HG03060 (cell line): ENCODE results near the gene HOXD9.

ENCODE experiments used
- ATAC-seq: cut with Tn5 transposase; IDR thresholded peaks from one replicate; pipeline ENCODE4 v1.9.1; 2021; ENCODE audit warnings: low read depth, moderate number of reproducible peaks; ENCODE audit not compliant: unreplicated experiment

Gene HOXD9

DNA sequence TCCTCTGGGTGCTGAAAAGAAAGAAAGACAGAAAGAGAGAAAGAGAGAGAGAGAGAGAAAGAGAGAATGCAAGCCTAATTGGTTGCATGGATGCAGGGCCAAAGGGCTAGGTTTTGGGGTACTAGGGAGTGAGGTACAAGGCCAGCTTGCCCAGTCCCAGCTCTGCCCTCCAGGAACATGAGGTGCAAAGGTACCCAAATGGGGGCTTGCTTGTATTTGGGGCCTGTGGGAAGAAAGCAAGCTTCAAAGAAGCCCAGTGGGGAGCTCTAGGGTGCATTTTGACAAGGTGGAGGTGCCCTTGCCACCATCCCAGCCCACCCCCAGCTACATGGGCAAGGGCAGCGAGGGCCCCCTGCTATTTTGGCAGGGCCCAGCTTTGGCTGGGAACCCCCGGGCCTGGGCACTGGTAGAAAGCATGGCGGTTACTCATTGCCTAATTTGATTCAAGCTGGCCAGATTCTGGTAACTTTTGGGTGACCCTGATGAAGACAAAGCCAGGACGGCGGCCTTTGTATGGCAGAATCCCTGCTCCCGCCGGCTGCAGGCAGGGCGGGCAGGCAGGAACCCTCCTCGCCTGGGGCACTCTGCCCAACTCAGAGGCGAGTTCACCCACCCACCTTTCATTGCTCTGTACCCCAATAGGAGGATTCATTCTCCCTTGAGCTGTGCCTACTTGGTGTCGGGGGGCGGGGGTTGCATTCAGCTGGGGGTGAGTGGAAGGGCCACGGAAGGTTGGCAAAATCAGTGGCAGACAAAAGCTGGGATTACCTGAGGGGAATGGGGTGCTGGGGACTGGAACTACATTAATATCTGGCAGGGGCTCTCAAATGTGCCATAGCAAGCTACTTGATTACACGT lies 28.3 kb downstream of the HOXD9 start:
- no peak for ATAC-seq

DNA sequence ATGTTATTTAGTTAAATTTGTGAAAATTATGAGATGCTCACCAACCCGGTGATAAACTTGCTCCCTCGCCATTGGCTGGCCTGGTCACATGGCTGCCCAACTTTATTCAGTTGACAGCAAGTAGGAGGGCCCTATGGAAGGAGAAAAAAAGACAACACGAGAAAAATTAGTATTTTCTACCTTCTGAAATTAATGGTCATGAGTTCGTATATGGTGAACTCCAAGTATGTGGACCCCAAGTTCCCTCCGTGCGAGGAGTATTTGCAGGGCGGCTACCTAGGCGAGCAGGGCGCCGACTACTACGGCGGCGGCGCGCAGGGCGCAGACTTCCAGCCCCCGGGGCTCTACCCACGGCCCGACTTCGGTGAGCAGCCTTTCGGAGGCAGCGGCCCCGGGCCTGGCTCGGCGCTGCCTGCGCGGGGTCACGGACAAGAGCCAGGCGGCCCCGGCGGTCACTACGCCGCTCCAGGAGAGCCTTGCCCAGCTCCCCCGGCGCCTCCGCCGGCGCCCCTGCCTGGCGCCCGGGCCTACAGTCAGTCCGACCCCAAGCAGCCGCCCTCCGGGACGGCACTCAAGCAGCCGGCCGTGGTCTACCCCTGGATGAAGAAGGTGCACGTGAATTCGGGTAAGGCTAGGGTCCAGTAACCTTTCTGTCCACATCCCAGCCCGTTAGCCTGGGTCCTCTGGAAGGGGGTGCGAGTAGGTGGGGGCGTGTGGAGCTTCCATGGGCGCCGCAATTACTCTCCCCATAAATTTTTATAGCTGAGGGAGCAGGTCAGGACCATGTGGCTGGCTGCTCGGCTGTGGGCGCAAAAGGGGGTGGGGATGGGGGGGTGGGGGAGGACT lies 29.1 kb downstream of the HOXD9 start, which contains the start of gene HOXD4:
Gene HOXD4 (plus strand): TSS at position 109 of the 846 bp plus-strand sequence. CDS start 84 bp downstream, at position 193.
- no peak for ATAC-seq

GRCh38 chr2:176152350-176153181 lies 30.0 kb downstream of the HOXD9 start:
- ATAC-seq, result no peak

GRCh38 chr2:176154576-176155252 lies 32.2 kb downstream of the HOXD9 start:
- no peak for ATAC-seq

DNA sequence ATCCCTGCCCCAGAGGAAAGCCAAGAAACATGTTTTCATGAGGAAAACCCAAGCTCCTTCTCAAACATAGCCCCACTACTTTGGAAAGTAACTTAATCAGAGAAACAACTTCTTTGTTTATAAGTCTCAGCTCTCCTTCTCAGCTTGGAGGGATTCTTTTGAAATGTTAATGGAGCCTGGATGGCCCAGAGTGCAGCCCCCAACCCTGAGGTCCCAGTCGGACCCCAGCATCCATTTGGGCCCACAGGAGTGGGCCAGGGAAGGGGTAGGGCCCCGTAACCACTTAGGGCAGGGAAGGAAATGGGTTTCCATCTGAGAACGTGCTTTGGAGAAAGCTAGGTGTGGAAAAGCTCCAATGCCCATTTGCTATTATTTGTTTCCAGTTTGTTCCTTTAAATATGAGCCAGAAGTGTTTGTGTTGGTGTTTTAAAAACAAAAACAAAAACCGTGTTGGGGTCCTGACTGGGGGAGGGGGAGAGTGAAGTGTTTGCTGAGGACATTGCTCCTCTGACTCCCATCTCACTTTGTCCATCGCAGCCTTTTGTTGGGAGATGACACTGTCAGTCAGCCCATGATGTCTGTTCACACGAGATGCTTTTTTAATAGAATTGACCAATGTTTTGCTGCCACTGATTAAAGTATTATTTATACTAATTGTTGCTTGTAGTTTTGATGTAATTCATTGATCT lies 33.0 kb downstream of the HOXD9 start:
- ATAC-seq, result no peak

GRCh38 chr2:176156301-176156806 lies 33.8 kb downstream of the HOXD9 start:
- ATAC-seq, result no peak

DNA sequence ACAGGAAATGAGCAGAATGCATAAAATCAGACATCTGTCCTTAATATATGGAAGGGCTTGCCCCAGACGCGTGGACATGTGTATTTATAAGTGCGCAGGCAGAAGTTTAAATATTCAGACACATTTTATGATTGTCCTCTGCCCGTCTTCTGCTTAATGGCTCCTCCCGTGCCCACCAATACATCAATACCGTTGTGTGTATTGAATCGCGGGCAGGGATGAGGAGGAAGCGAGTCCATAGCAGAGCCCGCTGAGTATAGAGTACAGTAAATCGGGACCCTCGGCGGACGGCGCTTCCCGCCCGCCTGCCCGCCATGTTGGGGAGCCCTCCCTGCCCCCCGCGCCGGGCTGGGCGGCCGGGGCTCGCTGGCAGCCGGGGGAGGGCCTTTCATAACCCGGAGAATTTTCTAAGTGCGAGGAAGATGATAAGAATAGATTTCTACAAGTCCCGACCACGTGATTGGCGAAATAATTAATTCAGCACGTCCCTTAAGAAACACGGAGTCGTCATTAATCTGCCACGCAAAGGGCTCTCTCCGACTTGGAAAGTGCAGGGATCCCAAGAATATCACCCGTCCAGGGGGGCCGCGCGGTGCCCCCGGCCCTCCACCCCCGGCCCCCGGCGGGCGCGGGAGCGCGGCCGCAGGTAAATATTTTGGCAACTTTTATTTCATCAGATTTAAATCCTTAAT lies 34.4 kb downstream of the HOXD9 start, which contains the start of gene HOXD3:
Gene HOXD3 (plus strand): TSS at position 501 of the 692 bp plus-strand sequence. CDS start 11,808 bp downstream, outside the sequence.
- ATAC-seq, result no peak

GRCh38 chr2:176157499-176158185 lies 35.1 kb downstream of the HOXD9 start:
- no peak for ATAC-seq

DNA sequence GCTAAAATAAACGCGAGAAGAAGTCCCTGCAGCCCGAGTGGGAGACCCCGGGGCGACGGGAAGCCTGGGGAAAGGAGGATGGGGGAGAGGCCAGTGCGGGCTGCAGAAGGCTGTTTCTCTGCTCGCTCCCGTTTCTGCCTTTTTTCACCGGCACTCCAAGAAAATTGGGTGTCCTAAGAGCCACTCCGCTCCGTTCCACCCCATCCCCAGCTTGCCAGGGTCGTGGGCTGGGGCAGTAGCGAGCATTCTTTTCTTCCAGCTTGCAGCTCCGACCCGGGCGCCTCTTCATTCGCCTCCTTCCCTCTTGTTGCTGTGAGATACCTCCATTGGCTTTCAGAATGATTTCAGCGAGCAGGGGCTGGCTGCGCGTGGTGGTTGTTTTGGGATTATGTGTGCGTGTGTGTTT lies 35.7 kb downstream of the HOXD9 start:
- ATAC-seq, result no peak

DNA sequence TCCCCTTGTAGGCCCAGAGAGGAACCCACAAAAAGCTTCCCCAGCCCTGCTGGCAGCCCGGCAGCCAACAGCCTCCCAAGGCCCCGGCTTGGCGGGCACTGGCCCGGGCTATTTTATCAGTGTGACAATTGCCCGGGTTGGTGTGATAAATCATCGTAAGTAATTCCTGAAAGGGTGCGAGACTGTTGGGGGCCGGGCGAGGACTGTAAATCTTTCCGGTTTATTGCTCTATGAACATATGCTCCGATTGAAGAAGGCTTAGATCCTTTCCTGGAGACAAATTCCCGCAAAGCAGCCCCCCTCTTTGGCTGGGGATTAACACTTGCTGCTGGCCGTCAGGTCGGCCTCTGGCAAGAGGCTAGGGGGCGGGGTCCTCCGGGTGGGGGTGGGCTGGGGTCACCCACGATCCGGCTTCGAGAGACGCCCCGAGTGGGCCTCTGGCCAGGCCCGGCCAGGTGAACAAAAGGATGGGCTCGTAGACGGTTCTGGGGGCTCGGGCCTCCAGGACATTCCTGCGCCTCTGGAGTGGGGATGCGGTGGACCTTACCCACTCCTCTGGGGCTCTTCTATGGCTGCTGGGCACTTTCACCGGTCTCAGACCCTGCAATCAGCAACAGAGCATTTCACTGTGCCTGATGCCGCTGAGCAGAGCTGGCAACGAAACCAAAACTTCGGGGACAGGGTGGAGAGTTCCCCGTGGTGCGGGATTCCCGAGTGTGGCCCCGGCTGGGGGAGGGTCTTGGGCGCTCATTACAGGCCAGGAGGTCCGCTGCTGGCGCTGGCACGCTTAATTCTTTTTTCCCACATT lies 36.5 kb downstream of the HOXD9 start:
- no peak for ATAC-seq

DNA sequence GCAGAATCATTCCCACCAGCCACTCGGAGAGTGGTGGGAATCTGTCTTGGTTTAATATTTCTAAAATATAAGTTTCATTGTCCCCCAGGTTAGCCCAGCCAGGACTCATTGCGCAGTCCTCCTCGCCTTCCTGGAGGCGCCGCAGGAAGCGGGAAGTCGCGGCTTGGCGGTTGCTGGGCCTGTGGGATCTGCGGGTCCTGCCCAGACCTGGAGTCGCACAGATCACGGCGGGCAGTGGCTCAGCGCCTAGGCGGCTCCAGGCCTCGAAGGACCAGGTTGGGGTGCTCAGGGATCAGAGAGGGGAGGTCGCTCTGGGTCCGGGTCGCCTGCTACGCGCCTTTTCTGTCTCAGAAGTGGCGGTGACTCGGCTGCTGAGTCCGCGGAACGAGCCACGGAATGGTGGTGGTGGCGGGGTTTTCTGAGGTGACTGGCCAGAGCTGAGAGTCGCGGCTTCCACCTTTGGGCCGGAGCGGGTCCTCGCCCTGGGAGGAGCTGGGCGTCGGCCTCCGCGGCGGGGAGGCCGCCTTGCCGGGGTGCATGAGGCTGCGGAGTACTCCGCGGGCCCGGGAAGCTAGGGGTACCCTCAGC lies 37.2 kb downstream of the HOXD9 start:
- no peak for ATAC-seq

DNA sequence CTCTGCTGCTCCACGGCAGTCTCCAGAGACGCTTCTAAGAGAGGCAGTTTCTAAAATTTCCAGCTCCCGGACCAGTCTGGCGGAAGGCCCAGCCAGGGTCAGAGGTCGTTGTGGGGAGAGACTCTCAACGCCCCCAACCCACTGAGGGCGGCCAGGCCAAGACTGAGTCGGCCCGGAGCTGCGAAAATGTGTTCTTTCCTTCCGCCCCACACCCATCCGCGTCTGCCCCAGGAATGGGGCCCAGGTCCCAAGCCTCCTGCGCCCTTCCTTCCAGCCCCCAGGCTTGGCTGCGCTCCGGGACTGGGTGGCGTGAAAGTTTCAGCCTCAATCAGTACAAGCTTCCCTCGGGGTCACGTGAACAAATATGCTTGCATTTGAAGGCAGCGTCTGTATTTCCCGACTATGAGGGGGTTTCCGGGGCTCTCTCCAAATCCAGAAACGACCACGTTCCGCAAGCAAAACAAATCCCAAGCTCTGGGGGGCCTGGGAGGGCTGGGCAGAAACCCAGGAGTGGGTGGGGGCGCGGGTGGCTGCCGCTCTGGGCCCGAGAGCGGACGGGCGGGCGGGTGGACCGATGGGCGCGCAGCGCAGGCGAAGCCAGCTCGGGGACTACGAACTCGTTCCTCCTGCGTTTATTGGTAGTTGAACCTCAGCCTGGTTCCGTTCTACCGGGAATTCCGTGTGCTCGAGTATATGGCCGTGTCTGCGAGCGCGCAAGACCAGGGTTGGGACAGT lies 37.9 kb downstream of the HOXD9 start:
- no peak for ATAC-seq

- no peak for ATAC-seq
These were observed 38.7 kb downstream of the HOXD9 start for GRCh38 chr2:176160986-176161824.

DNA sequence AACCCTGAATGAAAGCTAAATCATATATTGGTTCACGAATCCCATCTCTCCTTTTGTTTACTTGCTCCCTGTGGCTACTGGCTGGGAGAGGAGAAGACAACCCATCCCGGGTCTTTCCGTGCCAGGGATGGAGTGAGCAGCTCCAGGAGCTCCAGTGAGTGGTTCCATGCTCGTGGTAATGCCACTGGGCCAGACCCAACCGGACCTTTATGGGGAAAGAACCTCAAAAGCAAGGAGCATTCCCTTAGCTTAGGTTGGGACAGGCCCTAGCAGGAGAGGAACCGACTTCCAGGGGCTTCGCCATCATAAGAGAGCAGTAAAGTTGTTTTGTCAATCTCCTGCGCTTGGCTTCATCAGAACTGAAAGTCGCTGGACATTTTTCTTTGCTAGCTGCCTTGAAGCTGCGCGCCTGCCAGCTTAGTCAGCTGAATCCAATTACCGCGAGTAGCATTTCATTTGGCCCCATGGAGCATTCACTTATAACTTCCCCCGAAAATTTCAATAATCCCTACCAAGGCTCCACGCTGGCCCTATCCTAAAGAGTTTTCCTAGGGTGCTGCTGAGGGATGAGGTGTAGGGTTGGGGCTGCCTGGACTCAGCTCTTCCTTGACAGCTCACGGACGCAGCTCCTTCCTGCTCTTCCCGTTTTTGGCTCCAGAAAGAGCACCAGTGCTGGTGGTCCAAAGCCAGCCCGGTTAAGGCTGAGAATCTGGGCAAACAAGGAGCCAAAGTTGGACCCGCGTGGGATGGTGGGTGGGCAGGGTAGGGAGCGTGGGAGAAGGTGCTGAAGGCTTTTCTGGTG lies 39.5 kb downstream of the HOXD9 start:
- ATAC-seq, result no peak
